ENCODE results near the gene CYP24A1.

The CYP24A1 gene

GRCh38 chr20:54165803-54166202 is 8.0 kb downstream of the CYP24A1 start:
- Histone ChIP-seq H3K36me3 (ENCODE audit: insufficient read depth, low read length) (no peaks in the 10 kb centered on the region), H3K9ac (ENCODE audit: low read depth, low read length) (no peak overlapping the region), H3K9me3 (ENCODE audit: insufficient read depth, low read length, severe bottlenecking) (no peaks in the 10 kb centered on the region), H4K20me1 (ENCODE audit: insufficient read depth, low read length) (no peaks in the 10 kb centered on the region), H3K4me1 (ENCODE audit: insufficient read depth, low read length) (no peaks in the 10 kb centered on the region), H2AFZ (ENCODE audit: low read depth, low read length) (no peak overlapping the region), H3K27ac (ENCODE audit: low read length) (no peak overlapping the region), H3K27me3 (ENCODE audit: insufficient read depth, low read length, poor library complexity) (peaks cover 63% of the 10 kb centered on the region), H3K79me2 (ENCODE audit: insufficient read depth, low read length) (no peaks in the 10 kb centered on the region), H3K4me2 (ENCODE audit: insufficient read depth, low read length) (no peak overlapping the region), H3K4me3 (ENCODE audit: low read depth in 1 of 2, low read length in 2 of 2) (no peak overlapping the region)
- TF ChIP-seq CTCF (IDR thresholded peaks at IDR 0.05; ENCODE audit: borderline replicate concordance, extremely low read depth, low read length, poor library complexity, severe bottlenecking) (no peak), EZH2 (IDR thresholded peaks at IDR 0.05; ENCODE audit: borderline replicate concordance, low read depth, low read length, severe bottlenecking) (no peak)
- no peak for DNase-seq
- ATAC-seq (ENCODE audit: insufficient read depth, low read depth): no peak

GRCh38 chr20:54165014-54165413 is 8.8 kb downstream of the CYP24A1 start:
- Histone ChIP-seq H3K9ac (ENCODE audit: low read depth, low read length) (no peak overlapping the region), H3K9me3 (ENCODE audit: insufficient read depth, low read length, severe bottlenecking) (no peaks in the 10 kb centered on the region), H3K27me3 (ENCODE audit: insufficient read depth, low read length, poor library complexity) (peaks cover 62% of the 10 kb centered on the region), H4K20me1 (ENCODE audit: insufficient read depth, low read length) (no peaks in the 10 kb centered on the region), H2AFZ (ENCODE audit: low read depth, low read length) (no peak overlapping the region), H3K36me3 (ENCODE audit: insufficient read depth, low read length) (no peaks in the 10 kb centered on the region), H3K4me2 (ENCODE audit: insufficient read depth, low read length) (no peak overlapping the region), H3K79me2 (ENCODE audit: insufficient read depth, low read length) (no peaks in the 10 kb centered on the region), H3K4me3 (ENCODE audit: low read depth in 1 of 2, low read length in 2 of 2) (no peak overlapping the region), H3K27ac (ENCODE audit: low read length) (no peak overlapping the region), H3K4me1 (ENCODE audit: insufficient read depth, low read length) (no peaks in the 10 kb centered on the region)
- DNase-seq (no peak), ATAC-seq (ENCODE audit: insufficient read depth, low read depth) (no peak)
- no peak for TF ChIP-seq EZH2 (IDR thresholded peaks at IDR 0.05; ENCODE audit: borderline replicate concordance, low read depth, low read length, severe bottlenecking)
- TF ChIP-seq CTCF (IDR thresholded peaks at IDR 0.05; ENCODE audit: borderline replicate concordance, extremely low read depth, low read length, poor library complexity, severe bottlenecking): no peak

- no peak for ATAC-seq (ENCODE audit: insufficient read depth, low read depth)
- no peak for TF ChIP-seq EZH2 (IDR thresholded peaks at IDR 0.05; ENCODE audit: borderline replicate concordance, low read depth, low read length, severe bottlenecking)
- no peak for TF ChIP-seq CTCF (IDR thresholded peaks at IDR 0.05; ENCODE audit: borderline replicate concordance, extremely low read depth, low read length, poor library complexity, severe bottlenecking)
- no peaks in the 10 kb centered on the region for H3K36me3 ChIP-seq (ENCODE audit: insufficient read depth, low read length)
These were observed 10.4 kb downstream of the CYP24A1 start for GRCh38 chr20:54163402-54163801.

More at GRCh38 chr20:54163402-54163801, 10.4 kb downstream of the CYP24A1 start:
- H3K4me1 ChIP-seq (ENCODE audit: insufficient read depth, low read length): no peaks in the 10 kb centered on the region
- H3K27ac ChIP-seq (ENCODE audit: low read length): no peak overlapping the region
- no peak overlapping the region for H3K4me3 ChIP-seq (ENCODE audit: low read depth in 1 of 2, low read length in 2 of 2)
- no peak overlapping the region for H3K9ac ChIP-seq (ENCODE audit: low read depth, low read length)
- no peaks in the 10 kb centered on the region for H4K20me1 ChIP-seq (ENCODE audit: insufficient read depth, low read length)
- H3K4me2 ChIP-seq (ENCODE audit: insufficient read depth, low read length): no peak overlapping the region
- DNase-seq: no peak
- peaks cover 63% of the 10 kb centered on the region for H3K27me3 ChIP-seq (ENCODE audit: insufficient read depth, low read length, poor library complexity)
- no peak overlapping the region for H2AFZ ChIP-seq (ENCODE audit: low read depth, low read length)
- H3K9me3 ChIP-seq (ENCODE audit: insufficient read depth, low read length, severe bottlenecking): no peaks in the 10 kb centered on the region
- no peaks in the 10 kb centered on the region for H3K79me2 ChIP-seq (ENCODE audit: insufficient read depth, low read length)
